AG20443 (cell line): ENCODE measurements around the gene ATF5.

Experiments used
- DNase-seq: peaks from one replicate; pipeline ENCODE4 v3.0.0; 2012; ENCODE audit warnings: low spot score, mixed read lengths

The ATF5 gene

DNA sequence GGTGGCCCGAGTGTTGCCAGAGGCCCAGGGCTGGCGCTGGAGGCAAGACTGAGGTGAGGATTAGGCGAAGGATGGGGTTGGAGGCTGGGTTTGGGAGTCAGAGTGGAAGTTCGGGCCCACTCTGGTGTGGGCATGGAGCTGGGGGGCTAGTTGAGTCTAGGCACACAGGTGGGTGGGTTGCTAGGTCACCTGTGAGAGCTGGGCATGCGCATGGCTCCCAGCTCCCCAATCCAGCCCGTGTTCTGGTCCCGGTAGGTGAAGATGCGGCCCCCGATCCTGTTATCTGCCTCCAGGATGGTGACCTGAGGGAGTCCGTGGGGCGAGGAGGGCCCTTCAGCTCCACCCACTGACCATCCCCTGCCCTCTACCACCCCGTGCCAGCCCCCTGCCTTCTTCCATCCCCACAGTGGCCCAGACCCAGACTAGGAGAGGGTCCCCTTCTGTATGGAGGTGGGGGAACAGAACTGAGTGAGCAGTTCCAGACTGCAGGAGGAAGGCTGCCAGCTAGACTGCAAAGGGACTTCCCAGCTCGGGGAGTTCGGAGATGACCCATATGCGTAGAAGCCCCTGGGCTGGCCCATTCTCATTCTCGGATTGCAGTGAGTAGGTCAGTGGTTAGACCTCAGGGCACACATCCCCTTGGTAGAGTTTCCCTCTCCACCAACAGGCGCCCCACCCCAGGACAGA is 34.0 kb upstream of the ATF5 start:
- no peak for DNase-seq

DNA sequence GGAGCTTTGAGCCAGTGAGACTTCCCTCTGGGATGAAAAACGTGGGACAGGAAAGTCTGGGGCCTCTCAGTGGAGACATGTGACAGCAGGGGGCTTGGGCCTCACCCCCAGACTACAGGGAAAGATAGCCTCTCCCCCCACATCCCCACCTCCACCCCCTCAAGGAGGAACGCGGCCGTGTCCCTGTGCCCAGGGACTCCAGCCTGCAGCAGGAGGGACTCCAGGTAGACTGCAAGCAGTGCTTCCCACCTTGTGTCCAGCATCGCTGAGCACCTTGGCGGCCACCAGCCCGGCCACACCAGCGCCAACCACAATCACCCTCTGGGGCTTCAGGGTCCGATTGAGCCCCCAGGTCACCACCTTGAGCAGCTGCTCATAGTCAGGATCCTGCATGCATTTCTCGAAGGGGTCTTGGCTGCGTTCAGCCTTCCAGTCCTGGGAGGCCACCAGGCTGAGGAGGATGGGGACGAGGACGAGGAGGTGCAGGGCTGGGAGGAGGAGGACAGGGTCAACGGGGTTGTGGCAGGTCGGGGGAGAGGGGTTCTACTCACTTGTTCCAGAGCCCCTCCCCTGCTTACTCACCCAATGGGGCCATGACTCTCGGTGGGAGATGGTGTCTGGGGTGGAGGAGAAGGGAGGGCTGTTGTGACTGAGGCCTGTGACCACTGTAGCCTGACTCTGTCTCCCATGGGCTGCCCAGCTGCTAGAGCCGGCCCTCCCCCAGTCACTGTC is 33.3 kb upstream of the ATF5 start:
- DNase-seq: no peak

DNA sequence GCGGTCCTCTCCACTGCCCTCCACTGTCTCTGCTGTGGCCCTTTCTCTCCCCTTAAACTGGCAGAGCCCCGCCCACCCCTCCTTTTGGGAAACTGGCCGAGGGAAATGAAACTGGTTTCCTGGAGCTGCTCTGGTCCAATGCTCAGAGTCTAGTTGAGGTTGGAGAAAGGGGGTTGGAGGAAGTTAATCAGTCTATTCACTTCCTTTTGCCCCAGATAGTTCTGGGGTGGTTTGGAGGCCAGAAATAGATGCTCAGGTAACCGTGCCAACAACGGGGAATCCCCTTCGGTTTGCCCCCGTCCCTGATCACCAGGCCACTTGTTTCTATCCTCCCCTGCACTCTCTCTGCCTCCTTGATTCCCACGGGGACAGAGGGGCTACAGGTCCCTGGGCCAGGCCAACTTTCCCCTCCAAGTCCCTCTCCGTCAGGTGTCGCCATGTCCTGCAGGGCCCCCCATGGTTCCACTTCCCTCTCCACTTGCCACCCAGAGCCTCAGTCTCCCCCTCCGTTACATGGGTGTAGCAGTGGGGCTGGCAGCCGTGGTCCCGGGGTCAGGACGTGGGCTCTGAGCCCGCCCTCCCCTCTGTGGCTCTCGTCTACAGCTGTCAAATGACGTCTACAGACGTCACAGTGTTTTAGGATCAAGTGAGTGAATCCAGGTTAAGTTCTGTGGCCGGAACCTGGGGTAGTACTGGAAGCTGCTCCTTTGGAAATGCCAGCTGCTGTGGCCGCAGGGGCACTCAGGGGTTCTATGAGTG is 32.0 kb upstream of the ATF5 start, which contains the start of gene IL4I1:
Gene IL4I1 (minus strand): TSS at position 25 of the 759 bp plus-strand sequence. CDS start 727 bp downstream, outside the sequence.
- DNase-seq: peak; percentile 37

DNA sequence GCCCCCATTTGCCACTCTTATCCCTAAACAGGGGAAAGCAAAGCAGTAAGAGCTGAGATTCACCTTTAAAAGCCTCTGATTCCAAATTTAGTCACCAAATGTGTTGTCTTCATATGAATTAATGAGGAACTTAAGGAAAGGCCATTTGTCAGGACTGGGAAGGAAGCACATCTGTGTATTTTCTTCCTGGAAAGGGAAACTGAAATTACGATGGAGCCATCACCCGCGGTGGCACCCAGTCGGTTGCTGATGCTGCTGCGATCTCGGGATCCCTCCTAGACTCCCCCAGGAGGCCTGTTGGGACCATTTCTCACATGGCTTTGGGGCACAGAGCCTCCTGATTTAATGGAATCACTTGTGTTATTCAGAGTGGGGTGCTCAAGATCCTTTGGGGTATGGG is 24.9 kb upstream of the ATF5 start:
- no peak for DNase-seq

DNA sequence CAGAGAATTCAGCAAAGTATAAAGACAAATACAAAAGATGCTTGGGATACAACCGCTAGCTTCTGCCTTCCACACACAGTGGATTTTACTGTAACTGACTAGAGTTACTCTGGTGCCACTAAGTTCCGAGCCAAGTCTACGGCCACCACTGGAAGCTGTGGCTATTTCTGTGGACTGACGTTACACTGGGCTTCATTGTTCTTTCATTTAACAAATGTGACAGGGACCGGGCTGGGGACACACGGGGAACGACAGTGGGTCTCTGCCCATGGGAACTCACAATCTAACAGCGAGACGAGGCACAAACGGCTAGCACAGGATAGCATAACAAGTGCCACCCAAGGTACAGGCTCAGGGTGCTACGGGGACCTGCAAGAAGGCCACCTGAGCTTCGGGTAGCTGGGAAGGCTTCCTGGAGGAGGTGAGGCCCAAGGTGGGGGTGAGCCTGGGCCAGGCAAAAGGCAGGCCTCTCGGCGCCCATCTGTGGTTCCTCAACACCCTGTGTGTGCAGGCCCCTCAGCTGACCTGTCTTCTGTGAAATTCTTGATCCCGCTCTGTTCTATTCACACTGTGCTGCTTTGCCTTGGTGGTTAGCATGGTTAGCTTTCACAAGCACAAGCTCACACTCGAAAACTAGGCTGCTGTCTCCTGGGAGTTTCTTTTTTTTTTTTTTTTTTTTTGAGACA is 22.0 kb upstream of the ATF5 start:
- DNase-seq: no peak

DNA sequence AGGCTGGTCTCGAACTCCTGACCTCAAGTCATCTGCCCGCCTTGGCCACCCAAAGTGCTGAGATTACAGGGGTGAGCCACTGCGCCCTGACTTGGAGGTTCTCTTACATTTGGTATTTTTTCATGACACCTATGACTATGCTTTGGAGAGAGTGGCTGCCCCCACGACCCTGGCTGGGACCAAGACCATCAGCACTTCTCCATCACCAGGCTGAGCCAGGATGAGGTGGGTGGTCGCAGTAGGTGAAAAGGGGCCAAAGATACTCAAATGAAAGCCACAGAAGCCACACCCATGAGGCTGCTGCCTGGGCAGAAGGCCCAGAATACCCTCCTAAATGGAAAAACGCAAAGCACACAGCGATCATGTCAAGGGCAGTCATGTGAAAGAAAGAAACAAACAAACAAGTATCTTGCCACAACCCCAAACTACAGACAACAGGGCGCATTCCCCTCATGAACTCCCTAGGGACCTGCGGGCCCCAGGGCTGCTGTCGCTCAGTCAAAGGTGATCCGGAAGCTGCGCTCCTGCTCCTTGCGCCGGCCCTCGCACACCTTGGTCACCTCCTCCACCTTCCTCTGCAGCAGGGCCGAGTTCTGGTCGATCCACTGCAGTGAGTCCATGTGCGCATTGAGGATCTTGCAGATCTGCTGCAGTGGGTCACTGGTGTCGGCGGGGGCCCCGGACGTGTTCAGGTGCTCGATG is 21.1 kb upstream of the ATF5 start:
- DNase-seq: no peak

DNA sequence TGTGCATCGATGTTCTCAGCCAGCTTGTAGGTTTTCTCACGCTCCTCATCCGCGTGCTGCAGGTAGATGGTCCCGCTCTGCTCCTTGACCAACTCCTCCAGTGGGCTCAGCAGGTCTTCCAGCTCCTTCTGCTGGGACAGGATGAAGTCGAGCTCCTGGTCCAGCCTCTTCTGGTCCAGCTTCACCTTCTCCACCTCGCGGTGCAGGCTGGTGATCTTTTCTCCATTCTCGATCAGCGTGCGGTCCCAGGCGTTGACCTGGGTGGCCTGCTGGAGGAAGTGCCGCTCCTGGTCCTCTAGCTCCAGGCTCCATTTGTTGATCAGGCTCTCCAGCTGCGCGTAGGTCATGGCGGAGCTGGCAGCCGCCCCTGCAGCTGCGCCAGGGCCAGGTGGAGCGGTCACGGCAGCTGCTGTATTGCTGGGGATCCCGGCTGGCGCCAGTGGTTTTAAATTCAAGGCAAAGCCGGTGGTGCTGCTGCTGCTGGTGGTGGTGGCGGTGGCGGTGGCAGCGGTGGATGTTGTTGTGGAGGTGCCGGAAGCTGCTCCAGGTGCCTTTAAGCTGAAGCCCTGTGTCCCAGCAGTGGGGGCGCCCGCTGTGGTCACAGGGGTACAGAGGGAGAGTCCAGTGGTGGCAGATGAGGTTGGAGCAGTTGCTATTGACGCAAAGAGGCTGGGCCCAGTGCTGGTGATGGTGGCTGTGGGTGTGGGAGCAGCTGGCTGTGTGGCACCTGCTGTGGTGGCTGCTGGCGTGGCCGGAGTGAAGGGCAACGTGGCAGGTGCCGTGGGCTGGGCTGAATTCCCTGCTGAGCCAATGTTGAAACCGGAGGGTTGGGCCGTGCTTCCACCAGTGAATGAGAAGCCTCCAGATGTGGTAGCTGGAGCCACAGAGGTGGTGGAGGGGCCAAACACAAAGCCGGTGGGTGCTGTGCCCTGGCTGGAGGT is 20.3 kb upstream of the ATF5 start:
- no peak for DNase-seq

DNA sequence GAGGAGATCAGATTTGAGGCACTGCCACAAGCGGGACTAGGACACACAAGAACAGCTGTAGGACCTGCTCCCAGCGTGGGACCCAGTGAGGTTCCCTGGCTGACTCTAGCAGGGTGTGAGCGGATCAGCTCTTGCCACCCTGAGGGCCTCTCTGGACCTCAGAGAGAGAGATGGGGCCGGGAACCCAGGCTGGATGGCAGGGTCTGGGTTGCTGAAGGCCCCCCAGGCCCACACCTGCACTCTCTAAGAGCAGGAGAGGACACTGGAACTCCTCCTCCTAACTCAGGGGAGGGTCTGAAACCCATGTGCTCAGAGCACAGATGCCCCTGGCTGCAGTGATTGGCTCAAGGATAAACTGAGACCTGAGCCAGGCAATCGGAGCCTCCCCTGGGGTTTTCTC is 18.8 kb upstream of the ATF5 start:
- no peak for DNase-seq

DNA sequence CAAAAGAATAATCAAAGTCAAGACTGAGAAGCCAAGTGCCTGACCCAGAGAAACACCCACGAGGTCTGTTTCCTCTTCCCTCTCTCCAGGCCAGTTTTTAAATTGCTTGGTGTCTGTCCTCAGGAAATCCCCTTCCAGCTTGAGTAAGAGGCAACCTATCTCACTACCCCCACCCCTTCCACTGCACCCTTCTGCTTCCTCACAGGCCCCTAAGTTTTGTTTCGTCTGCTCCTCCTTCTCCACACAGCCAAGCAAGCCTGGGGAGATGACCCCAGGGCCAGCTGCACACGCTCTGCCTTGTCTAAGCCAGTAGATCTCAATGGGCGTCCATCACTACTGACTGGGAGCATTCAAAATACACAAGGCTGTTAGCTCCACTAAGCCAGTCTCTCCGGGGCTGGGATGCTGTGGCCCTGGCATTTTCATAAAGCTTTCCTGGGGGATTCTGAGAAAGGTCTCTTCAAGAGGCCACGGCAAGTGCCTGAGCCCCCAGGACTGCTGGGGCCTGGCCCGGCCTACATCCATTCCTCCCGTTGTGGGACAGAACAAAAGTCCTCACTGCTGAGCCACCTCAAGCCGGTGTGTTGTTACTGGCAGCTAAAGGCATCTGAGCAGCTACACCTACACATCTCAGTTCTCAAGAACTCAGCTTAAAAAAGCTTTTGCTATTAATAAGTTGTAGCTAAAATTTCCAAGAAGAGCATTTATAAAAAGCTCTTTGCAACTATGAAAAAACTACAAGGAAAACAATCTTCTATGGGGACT is 17.4 kb upstream of the ATF5 start:
- DNase-seq: no peak

DNA sequence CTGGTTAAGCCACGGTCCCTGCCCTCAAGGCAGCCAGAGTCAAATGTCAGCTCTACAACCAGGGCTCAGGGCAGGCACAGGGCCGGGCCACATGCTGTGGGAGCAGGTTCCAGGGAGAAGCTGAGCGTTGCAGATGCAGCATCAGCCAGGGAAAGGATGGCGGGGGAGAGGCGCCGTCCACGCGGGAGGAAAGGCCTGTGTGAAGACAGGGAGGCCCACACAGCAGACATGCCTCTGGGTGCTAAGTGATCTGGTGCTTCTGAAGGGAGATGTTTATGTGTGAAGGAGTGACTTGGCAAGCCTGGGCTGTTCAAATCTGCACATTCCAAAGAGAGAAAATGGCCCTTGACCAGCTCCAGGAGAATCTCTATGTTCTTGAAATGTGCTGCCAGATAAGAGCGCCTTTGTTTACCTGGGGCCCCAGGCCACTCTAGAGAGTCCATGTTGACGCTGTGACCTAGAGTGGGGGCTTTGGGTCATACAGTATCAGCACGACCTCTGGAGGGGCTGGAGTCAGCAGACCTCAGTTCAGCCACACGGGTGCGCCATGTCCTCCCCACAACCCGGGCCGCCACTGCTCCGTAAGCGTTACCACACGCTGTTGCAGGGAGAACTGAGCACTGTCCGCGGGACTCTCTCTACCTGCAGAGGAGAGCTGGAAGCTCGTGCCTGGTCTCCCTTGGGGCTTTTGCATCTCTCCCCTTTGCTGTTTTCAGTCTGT is 15.9 kb upstream of the ATF5 start:
- no peak for DNase-seq

DNA sequence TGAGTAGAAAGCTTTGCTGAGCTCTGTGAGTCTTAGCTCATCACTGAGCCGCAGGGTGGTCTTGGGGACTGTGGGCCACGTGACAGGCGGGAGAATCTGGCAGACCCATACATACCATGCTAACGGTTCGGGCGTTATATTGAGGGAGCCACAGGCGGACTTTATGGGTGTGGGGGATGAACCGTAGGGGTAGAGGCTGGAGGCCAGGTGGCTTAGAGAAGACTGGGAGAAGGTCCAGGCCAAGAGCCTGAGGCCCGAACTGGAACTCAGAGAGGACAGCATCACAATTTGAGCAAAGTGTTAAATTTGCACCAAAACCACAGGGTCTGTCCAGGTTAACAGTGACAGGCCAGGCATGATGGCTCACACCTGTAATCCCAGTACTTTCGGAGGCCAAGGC is 15.3 kb upstream of the ATF5 start:
- DNase-seq: no peak

DNA sequence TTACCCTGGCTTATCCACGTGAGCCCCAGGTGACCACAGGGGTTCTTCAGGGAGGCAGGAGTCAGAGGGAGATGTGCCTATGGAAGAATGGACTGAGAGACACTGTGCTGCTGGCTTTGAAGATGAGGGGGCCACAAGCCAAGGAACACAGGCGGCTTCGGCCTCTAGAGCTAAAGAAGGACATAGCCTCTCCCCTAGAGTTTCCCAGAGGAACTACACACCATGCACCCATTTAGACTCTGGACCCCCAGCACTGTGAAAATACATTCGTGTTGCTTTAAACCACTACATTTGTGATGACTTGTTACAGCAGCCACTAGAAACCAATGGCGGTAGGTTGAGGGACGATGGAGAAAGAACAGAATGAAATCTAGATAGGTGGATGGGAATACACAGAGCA is 13.7 kb upstream of the ATF5 start:
- DNase-seq: no peak

DNA sequence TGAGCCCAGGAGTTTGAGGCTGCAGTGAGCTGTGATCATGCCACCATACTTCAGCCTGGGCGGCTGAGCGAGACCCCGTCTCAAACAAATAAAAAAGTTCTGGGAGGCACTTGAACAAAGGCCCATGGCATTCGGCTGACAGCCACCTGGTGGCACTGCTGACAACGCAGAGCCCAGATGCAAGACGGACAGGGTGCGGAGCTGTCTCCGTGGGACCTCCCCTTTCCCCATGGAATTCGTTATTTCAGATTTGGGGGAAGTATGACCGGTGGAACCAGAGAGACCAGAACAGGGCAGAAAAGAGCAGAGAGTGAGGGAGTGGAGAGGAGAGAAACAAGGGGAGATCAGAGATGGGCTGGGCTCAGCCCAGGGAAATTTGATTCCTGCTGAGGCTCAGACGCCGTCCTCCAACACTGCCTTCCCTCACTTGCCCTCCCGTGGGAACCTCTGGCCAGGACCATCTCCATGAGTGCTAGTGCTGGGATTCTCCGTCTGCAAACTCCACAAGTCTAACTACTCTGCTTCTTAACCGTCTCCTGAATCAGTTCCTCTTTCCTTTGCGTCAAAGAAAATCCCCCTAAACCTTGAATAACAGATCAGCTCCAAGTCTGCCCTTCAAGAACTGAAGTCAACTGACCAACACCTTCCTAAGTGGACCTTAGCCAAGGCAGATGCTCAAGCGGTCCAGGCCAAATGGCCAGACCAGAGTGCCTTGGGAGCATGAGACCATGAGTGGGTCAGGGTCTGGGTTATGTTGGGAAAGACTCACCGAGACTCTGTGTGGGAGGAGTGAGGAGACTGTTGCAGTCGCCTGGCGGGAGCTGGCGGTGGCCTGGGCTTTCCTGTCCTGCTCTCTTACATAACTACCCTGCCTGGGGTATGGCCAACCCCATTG is 11.9 kb upstream of the ATF5 start:
- no peak for DNase-seq

DNA sequence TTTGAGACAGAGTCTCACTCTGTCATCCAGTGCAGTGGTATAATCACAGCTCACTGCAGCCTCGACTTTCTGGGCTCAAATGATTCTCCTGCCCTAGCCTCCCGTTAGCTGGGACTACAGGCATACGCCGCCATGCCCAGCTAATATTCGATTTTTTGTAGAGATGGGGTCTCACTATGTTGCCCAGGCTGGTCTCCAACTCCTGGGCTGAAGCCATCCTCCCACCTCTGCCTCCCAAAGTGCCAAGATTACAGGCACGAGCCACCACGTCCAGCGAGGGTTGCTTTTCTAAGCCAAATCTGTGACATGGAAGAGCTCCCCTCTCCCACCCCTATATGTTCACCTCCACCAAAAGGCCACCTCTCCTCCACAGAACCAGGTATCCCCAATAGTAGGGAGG is 10.9 kb upstream of the ATF5 start:
- DNase-seq: no peak

DNA sequence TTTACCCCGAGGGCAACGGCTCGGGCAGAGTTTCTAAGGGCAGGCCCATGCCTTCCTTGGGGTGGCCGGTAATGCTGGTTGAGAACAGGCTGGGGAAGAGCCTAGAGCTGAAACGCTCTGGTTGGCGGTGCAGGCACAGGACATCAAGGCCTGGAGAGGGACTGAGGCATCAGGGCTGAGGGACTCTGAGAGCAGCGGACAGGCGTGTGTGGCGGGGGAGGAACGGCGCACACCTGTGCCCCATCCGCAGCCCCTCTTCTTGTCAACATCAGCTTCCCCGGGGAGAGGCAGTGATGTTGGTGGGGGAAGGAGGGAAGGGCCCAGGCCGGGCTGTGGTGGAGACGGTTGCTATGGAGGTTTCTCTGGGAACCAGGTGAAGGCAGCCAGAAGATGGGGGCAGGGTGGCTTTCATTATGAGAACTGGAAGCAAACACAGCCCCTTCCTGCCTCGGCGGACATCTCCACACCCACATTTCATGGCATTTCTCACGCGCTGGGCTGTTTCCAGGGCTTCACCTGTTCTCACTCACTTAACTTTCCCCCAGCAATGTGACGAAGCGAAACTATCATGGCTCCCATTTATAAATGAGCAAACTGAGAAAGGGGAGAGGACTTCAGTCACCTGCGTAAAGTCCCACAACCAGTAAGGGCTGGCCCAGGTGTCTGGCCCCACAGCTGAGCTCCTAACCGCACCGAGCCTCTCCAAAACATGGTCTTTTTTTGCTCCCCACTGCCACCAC is 8.2 kb upstream of the ATF5 start:
- no peak for DNase-seq

DNA sequence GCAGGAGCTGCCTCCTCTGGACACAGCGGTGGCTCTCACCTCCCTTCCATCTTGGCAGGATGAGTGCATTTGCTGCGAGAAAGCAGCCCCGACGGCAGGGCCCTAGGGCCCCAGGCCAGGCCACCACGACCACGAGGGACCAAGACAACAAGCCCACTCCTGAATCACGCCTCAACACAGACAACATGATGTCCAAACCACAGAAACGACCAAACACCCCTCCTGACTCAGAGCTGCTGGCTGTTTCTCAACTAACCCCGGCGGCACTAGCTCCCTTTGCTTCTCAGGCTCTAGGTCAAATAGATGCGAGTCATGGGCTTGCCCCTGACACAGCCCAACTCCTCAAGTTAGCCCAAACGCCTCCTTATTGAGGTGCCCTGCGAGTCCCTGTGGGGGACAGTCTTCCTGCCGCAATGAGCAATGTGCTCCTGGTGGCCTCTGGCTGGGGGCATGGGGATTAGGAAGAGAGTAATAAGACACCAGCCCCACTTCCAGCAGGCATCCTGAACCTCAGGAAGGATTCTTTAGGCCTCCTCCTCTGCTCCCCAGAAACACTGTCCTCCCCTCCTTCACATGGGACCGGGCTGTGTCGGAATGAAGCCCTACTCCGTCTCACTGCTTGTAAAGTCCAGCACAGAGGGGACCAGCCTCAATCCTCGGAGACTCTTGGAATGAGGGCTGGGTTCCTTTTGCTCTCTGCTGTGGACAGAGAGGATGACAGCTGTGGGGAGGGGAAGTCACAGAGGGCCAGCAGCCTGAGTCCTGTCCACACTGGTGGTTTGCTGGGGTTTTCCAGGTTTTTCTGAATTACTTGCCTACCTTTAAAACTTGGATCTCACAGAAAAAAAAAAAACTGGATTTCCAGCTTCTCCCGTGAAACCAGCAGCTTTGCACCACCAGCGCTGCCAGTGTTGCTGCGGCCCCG is 6.9 kb upstream of the ATF5 start:
- peak; percentile 80 for DNase-seq
